Upper lobe of left lung (tissue), 6 donors: ENCODE data around the gene ERN1. TPM values are rescaled to one million over a fixed set of nuclear protein-coding genes. Genes with fewer than 3 reads are reported as not detected.
A peak's percentile ranks its signal among the peaks of the same experiment; 100 is the strongest.

Experiments
- ATAC-seq, 2 donors: fragments of 200-7000 bp; cut with Tn5 transposase; one replicate each; pipeline ENCODE4 v1.9.1; 2022; ENCODE audit warnings: mild to moderate bottlenecking in 2 of 2, moderate library complexity in 2 of 2; ENCODE audit not compliant: low FRiP score in 2 of 2
- DNase-seq, 2 donors: peaks; one replicate each; pipeline ENCODE4 v3.0.0-alpha.2; 2019 to 2020
- H3K27ac ChIP-seq, 4 donors: fragments of 200-600 bp; sonication (generic); one replicate each; pipeline ENCODE4 v1.5.1; 2016 to 2019
- H3K27me3 ChIP-seq, 4 donors: fragments of 200-600 bp; sonication (generic); one replicate each; pipeline ENCODE4 v1.5.1; 2017 to 2019
- H3K36me3 ChIP-seq, 4 donors: fragments of 200-600 bp; sonication (generic); one replicate each; pipeline ENCODE4 v1.5.1; 2016 to 2019
- H3K4me1 ChIP-seq, 4 donors: fragments of 200-600 bp; sonication (generic); one replicate each; pipeline ENCODE4 v1.5.1; 2018 to 2019
- H3K4me3 ChIP-seq, 4 donors: fragments of 200-600 bp; sonication (generic); one replicate each; pipeline ENCODE4 v1.5.1; 2017 to 2019; ENCODE audit warnings: mild to moderate bottlenecking in 2 of 4, moderate library complexity in 1 of 4
- H3K9me3 ChIP-seq, 4 donors: fragments of 200-600 bp; sonication (generic); one replicate each; pipeline ENCODE4 v1.5.1; 2018 to 2019
- CTCF ChIP-seq, 6 experiments: fragments of 450-650 bp in 4 of 6; fragments of 200-600 bp in 2 of 6; sonication (generic) in 2 of 6; IDR thresholded peaks; one replicate each; pipeline ENCODE4 v1.5.1; 2016 to 2019; ENCODE audit warnings: antibody characterized with exemption in 6 of 6
- EP300 ChIP-seq, 4 donors: sonication (generic); formaldehyde crosslinking; IDR thresholded peaks; one replicate each; pipeline ENCODE4 v1.5.1; 2017; ENCODE audit warnings: antibody characterized with exemption in 4 of 4, control low read depth in 2 of 4
- POLR2A ChIP-seq, 4 donors: fragments of 450-650 bp; IDR thresholded peaks; one replicate each; pipeline ENCODE4 v1.5.1; 2016 to 2017; ENCODE audit warnings: antibody characterized with exemption in 4 of 4, mild to moderate bottlenecking in 2 of 4
- POLR2AphosphoS5 ChIP-seq, 2 donors: sonication (generic); formaldehyde crosslinking; IDR thresholded peaks; one replicate each; pipeline ENCODE4 v1.5.1; 2017; ENCODE audit warnings: antibody characterized with exemption in 2 of 2
- WGBS, 2 donors: methylation state at CpG; one replicate each; pipeline ENCODE4 v1.1.5; 2017 to 2018; 5-methylcytosine and 5-hydroxymethylcytosine counted together
- small RNA-seq, 4 donors: library from RNA; depleted of rRNA; stranded (forward); fragments of <200 nt; gene quantifications; one replicate each; pipeline ENCODE3, GENCODE V24; 2016
- total RNA-seq, 6 donors: library from RNA; depleted of rRNA in 4 of 6; stranded (reverse); fragments of >200 nt in 4 of 6; gene quantifications; one replicate each; pipeline versions ENCODE4 v1.1.0 to v1.2.1, GENCODE V29; 2016 to 2021
- donor health status: DM: no; HTN: no; CAD: no; lungs with moderate emphysema.
- donor health status: DM: no; HTN: yes; CAD: no; lungs with severe emphysema.

Gene ERN1
- total RNA-seq, 6 donors from 2014 or later: 32.8 to 65.0 (median 41.9) TPM

GRCh38 chr17:63995626-63996025 lies 134.3 kb downstream of the ERN1 start:
- DNase-seq (peak in 1 of 2 donors; percentile 18), ATAC-seq (no peak)
- no peaks in the 10 kb centered on the region for H3K9me3 ChIP-seq
- 90 to 93% methylated on average over 5 of the region's 5 CpGs for WGBS, 2 donors
- no peak overlapping the region for H3K27ac ChIP-seq
- TF ChIP-seq POLR2A (IDR thresholded peaks at IDR 0.05) (no peak), EP300 (IDR thresholded peaks at IDR 0.05) (no peak), POLR2AphosphoS5 (IDR thresholded peaks at IDR 0.05) (no peak), CTCF (IDR thresholded peaks at IDR 0.05) (no peak)
- H3K4me3 ChIP-seq: no peak overlapping the region
- H3K27me3 ChIP-seq: no peaks in the 10 kb centered on the region
- no peaks in the 10 kb centered on the region for H3K36me3 ChIP-seq
- H3K4me1 ChIP-seq: peaks cover 20 to 34% (median 21%) of the 10 kb centered on the region in 4 donors

- Histone ChIP-seq H3K36me3 (no peaks in the 10 kb centered on the region), H3K4me3 (no peak overlapping the region), H3K4me1 (peaks cover 20 to 25% (median 23%) of the 10 kb centered on the region in 4 donors), H3K27ac (no peak overlapping the region), H3K9me3 (no peaks in the 10 kb centered on the region), H3K27me3 (no peaks in the 10 kb centered on the region)
- DNase-seq (no peak), ATAC-seq (no peak)
- TF ChIP-seq CTCF (IDR thresholded peaks at IDR 0.05): no peak
- TF ChIP-seq POLR2AphosphoS5 (IDR thresholded peaks at IDR 0.05): no peak
- no peak for TF ChIP-seq EP300 (IDR thresholded peaks at IDR 0.05)
- TF ChIP-seq POLR2A (IDR thresholded peaks at IDR 0.05): no peak
- 75 to 100% methylated on average over 1 to 3 of the region's 3 CpGs for WGBS, 2 donors
These were observed 136.5 kb downstream of the ERN1 start for GRCh38 chr17:63993368-63993985.

GRCh38 chr17:63991611-63992010 lies 138.3 kb downstream of the ERN1 start:
- no peak overlapping the region for H3K27ac ChIP-seq
- no peak for ATAC-seq
- WGBS, 2 donors: 77 to 80% methylated on average over 9 to 11 of the region's 11 CpGs
- DNase-seq: peak in 1 of 2 donors; percentile 22
- H3K4me1 ChIP-seq: peaks cover 14 to 26% (median 20%) of the 10 kb centered on the region in 4 donors
- no peak overlapping the region for H3K4me3 ChIP-seq
- no peak for TF ChIP-seq EP300 (IDR thresholded peaks at IDR 0.05)
- TF ChIP-seq CTCF (IDR thresholded peaks at IDR 0.05): no peak
- TF ChIP-seq POLR2AphosphoS5 (IDR thresholded peaks at IDR 0.05): no peak
- no peak for TF ChIP-seq POLR2A (IDR thresholded peaks at IDR 0.05)
- H3K27me3 ChIP-seq: no peaks in the 10 kb centered on the region
- H3K36me3 ChIP-seq: no peaks in the 10 kb centered on the region
- no peaks in the 10 kb centered on the region for H3K9me3 ChIP-seq

GRCh38 chr17:63989622-63990345 lies 140.2 kb downstream of the ERN1 start:
- ATAC-seq (no peak), DNase-seq (no peak)
- Histone ChIP-seq H3K36me3 (no peaks in the 10 kb centered on the region), H3K27ac (peak overlapping the region in 1 of 4 donors; percentile 10), H3K4me3 (no peak overlapping the region), H3K9me3 (no peaks in the 10 kb centered on the region), H3K27me3 (no peaks in the 10 kb centered on the region), H3K4me1 (peaks cover 25 to 39% (median 33%) of the 10 kb centered on the region in 4 donors)
- WGBS, 2 donors: 85 to 86% methylated on average over 21 of the region's 21 CpGs
- TF ChIP-seq POLR2A (IDR thresholded peaks at IDR 0.05) (no peak), CTCF (IDR thresholded peaks at IDR 0.05) (no peak), EP300 (IDR thresholded peaks at IDR 0.05) (no peak), POLR2AphosphoS5 (IDR thresholded peaks at IDR 0.05) (no peak)

Small RNA genes within 50 kb of the gene (small RNA-seq; reads per million reads assigned to genes)
- 404,940 to 502,159 (median 467,672) reads per million in 4 donors for gene SNORD104

Other genes starting within 250 kb of the ERN1 start
- not detected for gene GH2, start 248.2 kb downstream of the ERN1 start, total RNA-seq
- gene CSH1, start 233.6 kb downstream of the ERN1 start, total RNA-seq: not detected
- not detected for gene CSHL1, start 218.9 kb downstream of the ERN1 start, total RNA-seq
- not detected for gene GH1, start 211.3 kb downstream of the ERN1 start, total RNA-seq
- 1 to 10 TPM in 4 of 6 donors, under 1 TPM in 1, not detected in 1; 0.91 to 6.3 (median 2.6) TPM for gene CD79B, start 197.8 kb downstream of the ERN1 start, total RNA-seq
- under 1 TPM in 3 of 6 donors, not detected in 3; under 0.01 to 0.44 (median 0.20) TPM for gene SCN4A, start 157.2 kb downstream of the ERN1 start, total RNA-seq
- gene PRR29, start 131.8 kb downstream of the ERN1 start, total RNA-seq: 10 to 100 TPM in 3 of 6 donors, 1 to 10 TPM in 2, under 1 TPM in 1; 0.97 to 30.1 (median 12.1) TPM
- gene ICAM2, start 109.5 kb downstream of the ERN1 start, total RNA-seq: 100 to 1,000 TPM in 3 of 6 donors, 10 to 100 TPM in 3; 27.2 to 114 (median 82.0) TPM
- gene TEX2, start 133.1 kb upstream of the ERN1 start, total RNA-seq: 10 to 100 TPM; 42.3 to 96.1 (median 53.4) TPM